Transverse colon (tissue), 4 donors: ENCODE measurements around the gene TMEM132D. TPM values are rescaled to one million over a fixed set of nuclear protein-coding genes. Genes with fewer than 3 reads are reported as not detected.

Experiments
- DNase-seq: peaks from one replicate; pipeline ENCODE4 v3.0.0-alpha.2; 2019
- H3K27ac ChIP-seq, 4 donors: fragments of 200-600 bp; sonication (generic); 2 replicates each; pipeline ENCODE4 v1.5.1; 2016 to 2018; ENCODE audit warnings: inconsistent platforms in 4 of 4
- H3K27me3 ChIP-seq: fragments of 200-600 bp; sonication (generic); 2 replicates; pipeline ENCODE4 v1.5.1; 2017; ENCODE audit warnings: inconsistent platforms
- H3K36me3 ChIP-seq, 4 donors: fragments of 200-600 bp; sonication (generic); 2 replicates each; pipeline ENCODE4 v1.5.1; 2017 to 2019; ENCODE audit warnings: inconsistent platforms in 4 of 4
- H3K4me1 ChIP-seq, 4 donors: fragments of 200-600 bp; sonication (generic); 2 replicates each; pipeline ENCODE4 v1.5.1; 2017 to 2020; ENCODE audit warnings: inconsistent platforms in 4 of 4
- H3K4me3 ChIP-seq, 4 donors: fragments of 200-600 bp; sonication (generic); 1 replicate in 1 of 4; 2 replicates in 3 of 4; pipeline versions ENCODE4 v1.5.1 to v1.6.1; 2017 to 2019; ENCODE audit warnings: inconsistent platforms in 4 of 4
- H3K9me3 ChIP-seq, 2 donors: fragments of 200-600 bp; sonication (generic); 2 replicates each; pipeline ENCODE4 v1.5.1; 2017 to 2019; ENCODE audit warnings: inconsistent platforms in 2 of 2
- CTCF ChIP-seq, 5 experiments: fragments of 200-600 bp in 3 of 5; fragments of 450-650 bp in 2 of 5; sonication (generic) in 3 of 5; IDR thresholded peaks; 1 replicate in 2 of 5; 2 replicates in 3 of 5; pipeline ENCODE4 v1.5.1; 2016 to 2017; ENCODE audit warnings: antibody characterized with exemption in 5 of 5, inconsistent platforms in 3 of 5, mild to moderate bottlenecking in 2 of 5, moderate library complexity in 1 of 5
- EP300 ChIP-seq: sonication (generic); formaldehyde crosslinking; IDR thresholded peaks from one replicate; pipeline ENCODE4 v1.6.1; 2017; ENCODE audit warnings: antibody characterized with exemption, low read depth
- POLR2A ChIP-seq: fragments of 450-650 bp; IDR thresholded peaks from one replicate; pipeline ENCODE4 v1.6.1; 2016; ENCODE audit warnings: antibody characterized with exemption, mild to moderate bottlenecking, moderate library complexity
- POLR2AphosphoS5 ChIP-seq, 3 donors: sonication (generic); formaldehyde crosslinking; IDR thresholded peaks; one replicate each; pipeline ENCODE4 v1.6.1; 2016; ENCODE audit warnings: antibody characterized with exemption in 3 of 3
- WGBS, 2 donors: methylation state at CpG; one replicate each; pipeline ENCODE4 v1.1.5; 2018; ENCODE audit warnings: low coverage in 1 of 2; 5-methylcytosine and 5-hydroxymethylcytosine counted together
- in situ Hi-C, 4 donors: fragments of 200-750 bp; cut with MboI; loops; one replicate each; pipeline versions ENCODE4 v1.15.0 to v1.15.1; 2017; ENCODE audit warnings: low sequenced_read_pairs in 3 of 4, low pct_ligation_motif_present in 1 of 4, low pct_unique_long_range_greater_than_20kb in 1 of 4
- intact Hi-C: fragments of 100-400 bp; cut with DNase I; formaldehyde crosslinking; loops from one replicate; pipeline ENCODE4 v1.15.1; 2023; ENCODE audit warnings: low total_unique reads
- total RNA-seq, 4 donors: library from RNA; depleted of rRNA; stranded (reverse); fragments of >200 nt; gene quantifications; one replicate each; pipeline ENCODE4 v1.1.0, GENCODE V29; 2016

TMEM132D gene
- total RNA-seq, 4 donors from 2014 or later, result 0.48 to 0.55 TPM; not detected in 2

- WGBS, 2 donors, result 92% methylated on average over 1 of the region's 1 CpG; no CpG with 5 or more reads in 1 of the 2 donors
- no peaks in the 10 kb centered on the region for H3K36me3 ChIP-seq
- TF ChIP-seq POLR2A (no peak), CTCF (IDR thresholded peaks at IDR 0.05) (no peak), POLR2AphosphoS5 (IDR thresholded peaks at IDR 0.05) (no peak), EP300 (no peak)
- intact Hi-C loops (no loop called here), in situ Hi-C loops (no loop called here)
- no peak for DNase-seq
- no peak overlapping the region for H3K4me3 ChIP-seq
- H3K4me1 ChIP-seq, result no peaks in the 10 kb centered on the region
- no peaks in the 10 kb centered on the region for H3K9me3 ChIP-seq
- H3K27me3 ChIP-seq, result no peaks in the 10 kb centered on the region
- H3K27ac ChIP-seq, result no peak overlapping the region
These were observed 400.0 kb downstream of the TMEM132D start for GRCh38 chr12:129503802-129504201.

GRCh38 chr12:129496226-129496625 is 407.6 kb downstream of the TMEM132D start:
- H3K4me1 ChIP-seq, result no peaks in the 10 kb centered on the region
- H3K27me3 ChIP-seq, result no peaks in the 10 kb centered on the region
- intact Hi-C loops, result no loop called here
- no peaks in the 10 kb centered on the region for H3K36me3 ChIP-seq
- WGBS, 2 donors, result 71 to 84% methylated on average over 5 to 6 of the region's 6 CpGs
- no peak overlapping the region for H3K27ac ChIP-seq
- TF ChIP-seq POLR2A (no peak), CTCF (IDR thresholded peaks at IDR 0.05) (no peak), EP300 (no peak), POLR2AphosphoS5 (IDR thresholded peaks at IDR 0.05) (no peak)
- no peaks in the 10 kb centered on the region for H3K9me3 ChIP-seq
- no peak for DNase-seq
- H3K4me3 ChIP-seq, result no peak overlapping the region
- in situ Hi-C loops, result no loop called here

- Histone ChIP-seq H3K27me3 (no peaks in the 10 kb centered on the region), H3K4me1 (no peaks in the 10 kb centered on the region), H3K9me3 (no peaks in the 10 kb centered on the region), H3K27ac (no peak overlapping the region), H3K36me3 (no peaks in the 10 kb centered on the region), H3K4me3 (no peak overlapping the region)
- 80 to 89% methylated on average over 1 to 2 of the region's 2 CpGs for WGBS, 2 donors
- TF ChIP-seq EP300, result no peak
- no peak for TF ChIP-seq POLR2AphosphoS5 (IDR thresholded peaks at IDR 0.05)
- TF ChIP-seq POLR2A, result no peak
- TF ChIP-seq CTCF (IDR thresholded peaks at IDR 0.05), result no peak
- intact Hi-C loops, result no loop called here
- in situ Hi-C loops, result no loop called here
- DNase-seq, result no peak
These were observed 409.1 kb downstream of the TMEM132D start for GRCh38 chr12:129494766-129495165.

- Histone ChIP-seq H3K4me1 (no peaks in the 10 kb centered on the region), H3K36me3 (no peaks in the 10 kb centered on the region), H3K4me3 (no peak overlapping the region), H3K27me3 (no peaks in the 10 kb centered on the region), H3K27ac (no peak overlapping the region), H3K9me3 (no peaks in the 10 kb centered on the region)
- TF ChIP-seq POLR2AphosphoS5 (IDR thresholded peaks at IDR 0.05), result no peak
- TF ChIP-seq POLR2A, result no peak
- no peak for TF ChIP-seq EP300
- TF ChIP-seq CTCF (IDR thresholded peaks at IDR 0.05), result no peak
- intact Hi-C loops (no loop called here), in situ Hi-C loops (no loop called here)
- 52 to 65% methylated on average over 2 of the region's 2 CpGs for WGBS, 2 donors
- DNase-seq, result no peak
These were observed 409.6 kb downstream of the TMEM132D start for GRCh38 chr12:129494260-129494659.
